RWPE1 (cell line): ENCODE measurements around the gene ZNRF4.
"Not testable (repeated sequence)": the region's sequence is repeated elsewhere in the genome, so short reads cannot be mapped to it uniquely, and the experiment has no call there.

Source experiments
- CTCF ChIA-PET: fragments of 350-600 bp; sonication (Branson Sonifier 250); formaldehyde crosslinking; extraction: SDS; loops from one replicate; lab custom pipeline; 2021; lab: Yijun Ruan, JAX
- POLR2A ChIA-PET: fragments of 400-600 bp; formaldehyde crosslinking; extraction: SDS; loops from one replicate; lab custom pipeline; 2020; ENCODE audit warnings: antibody characterized with exemption; ENCODE audit not compliant: low non-redundant PET; lab: Yijun Ruan, JAX
- DNase-seq: peaks from one replicate; pipeline ENCODE4 v3.0.0; 2012; ENCODE audit warnings: low spot score
- H3K27ac ChIP-seq: fragments of 450-650 bp; 2 replicates; pipeline ENCODE4 v1.5.1; 2017
- CTCF ChIP-seq: fragments of 450-650 bp; conservative IDR thresholded peaks from 2 replicates; pipeline ENCODE4 v1.5.1; 2017; ENCODE audit warnings: low read depth, mild to moderate bottlenecking

The ZNRF4 gene

GRCh38 chr19:5484398-5485285 is 29.4 kb downstream of the ZNRF4 start:
- H3K27ac ChIP-seq = no peak overlapping the region
- POLR2A ChIA-PET = interaction anchor here (0.5 kb wide), 1 partner anchor 8 kb away, joined by 3 read pairs; no protein-coding TSS in a partner anchor
- TF ChIP-seq CTCF = no peak
- CTCF ChIA-PET = no interaction called here
- DNase-seq = no peak

DNA sequence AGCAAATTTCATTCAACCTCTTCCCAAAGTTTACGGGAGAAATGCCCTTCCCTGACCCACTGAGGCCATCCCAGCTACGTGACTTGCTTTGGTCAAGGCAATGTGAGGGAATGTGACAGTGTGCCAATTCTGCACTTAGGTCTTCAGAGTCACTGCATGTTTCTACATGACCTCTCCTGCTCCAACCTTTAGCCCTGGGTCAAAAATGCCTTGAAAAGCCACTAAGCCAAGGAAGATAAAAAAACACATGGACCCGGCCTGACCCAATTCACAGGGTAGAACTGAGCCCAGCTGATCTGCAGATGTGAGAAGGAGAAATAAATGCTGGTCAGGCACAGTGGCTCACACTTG is 30.0 kb downstream of the ZNRF4 start:
- no peak for TF ChIP-seq CTCF
- POLR2A ChIA-PET = interaction anchor here (0.5 kb wide), 1 partner anchor 9 kb away, joined by 3 read pairs; no protein-coding TSS in a partner anchor
- CTCF ChIA-PET = no interaction called here
- DNase-seq = no peak
- H3K27ac ChIP-seq = no peak overlapping the region

DNA sequence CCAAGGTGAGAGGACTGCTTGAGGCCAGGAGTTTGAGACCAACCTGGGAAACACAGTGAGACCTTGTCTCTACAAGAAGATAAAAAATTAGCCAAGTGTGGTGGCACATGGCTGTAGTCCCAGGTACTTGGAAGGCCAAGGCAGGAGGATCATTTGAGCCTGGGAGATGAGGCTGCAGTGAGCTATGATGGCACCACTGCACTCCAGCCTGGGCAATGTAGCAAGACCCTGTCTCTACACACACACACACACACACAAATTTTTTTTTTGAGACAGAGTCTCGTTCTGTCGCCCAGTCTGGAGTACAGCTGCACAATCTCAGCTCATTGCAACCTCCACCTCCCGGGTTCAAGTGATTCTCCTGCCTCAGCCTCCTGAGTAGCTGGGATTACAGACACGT is 30.4 kb downstream of the ZNRF4 start:
- CTCF ChIA-PET, DNase-seq, H3K27ac ChIP-seq, POLR2A ChIA-PET: not testable (repeated sequence)

GRCh38 chr19:5487222-5487621 is 32.0 kb downstream of the ZNRF4 start:
- DNase-seq = no peak
- POLR2A ChIA-PET = no interaction called here
- TF ChIP-seq CTCF = no peak
- no peak overlapping the region for H3K27ac ChIP-seq
- CTCF ChIA-PET = no interaction called here

- ChIA-PET POLR2A (no interaction called here), CTCF (no interaction called here)
- TF ChIP-seq CTCF = no peak
- no peak for DNase-seq
- no peak overlapping the region for H3K27ac ChIP-seq
These were observed 34.3 kb downstream of the ZNRF4 start for GRCh38 chr19:5489551-5489950.

DNA sequence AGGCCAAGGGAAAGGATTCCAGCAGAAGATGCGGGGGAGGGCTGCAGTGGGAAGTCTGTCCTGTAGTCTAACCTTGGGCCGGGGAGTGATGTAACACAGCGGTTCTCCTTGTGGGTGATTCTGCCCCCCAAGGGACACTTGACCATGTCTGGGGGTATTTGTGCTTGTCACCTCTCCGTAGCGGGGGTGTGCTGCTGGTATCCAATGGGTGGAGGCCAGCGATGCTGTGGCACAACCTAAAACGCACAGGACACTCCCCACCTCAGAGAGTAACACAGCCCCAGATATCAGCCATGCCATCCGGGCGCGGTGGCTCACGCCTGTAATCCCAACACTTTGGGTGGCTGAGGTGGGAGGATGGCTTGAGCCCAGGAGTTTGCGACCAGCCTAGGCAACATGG is 36.3 kb downstream of the ZNRF4 start:
- no peak for DNase-seq
- no peak overlapping the region for H3K27ac ChIP-seq
- POLR2A ChIA-PET = no interaction called here
- CTCF ChIA-PET = no interaction called here
- no peak for TF ChIP-seq CTCF

DNA sequence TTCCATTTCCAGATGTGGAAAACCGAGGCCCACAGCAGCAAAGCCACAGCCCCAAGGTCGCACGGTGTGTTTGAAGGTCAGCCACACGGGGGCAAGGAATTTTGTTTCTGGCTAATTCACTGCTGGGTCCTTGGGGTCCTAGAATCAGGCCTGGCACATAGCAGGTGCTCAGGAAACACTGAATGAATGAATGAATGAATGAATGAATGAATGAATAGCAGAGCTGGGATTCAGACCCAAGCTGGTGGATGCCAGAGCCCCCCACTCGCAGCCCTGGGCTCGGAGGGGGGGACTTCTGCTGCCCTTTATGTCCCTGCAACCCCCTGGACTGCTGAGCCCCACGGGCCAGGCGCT is 37.0 kb downstream of the ZNRF4 start:
- ChIA-PET POLR2A (no interaction called here), CTCF (no interaction called here)
- H3K27ac ChIP-seq = no peak overlapping the region
- no peak for TF ChIP-seq CTCF
- no peak for DNase-seq
